Liver (tissue), 9 donors: ENCODE data around the gene MINK1. TPM values are rescaled to one million over a fixed set of nuclear protein-coding genes. Genes with fewer than 3 reads are reported as not detected.
A peak's percentile ranks its signal among the peaks of the same experiment; 100 is the strongest.

Experiments used
- DNase-seq: peaks from one replicate; pipeline ENCODE4 v3.0.0-alpha.2; 2017; ENCODE audit warnings: low spot score
- H3K27ac ChIP-seq, 2 donors: one replicate each; pipeline ENCODE4 v1.7.0; 2013; ENCODE audit warnings: inconsistent platforms in 2 of 2, low read length in 2 of 2, control low read depth in 1 of 2, low read depth in 1 of 2, mild to moderate bottlenecking in 1 of 2
- H3K27me3 ChIP-seq, 4 donors: one replicate each; pipeline versions ENCODE4 v1.6.1 to v1.7.0; 2013; ENCODE audit warnings: low read length in 3 of 4, inconsistent platforms in 1 of 4, mild to moderate bottlenecking in 1 of 4, moderate library complexity in 1 of 4; ENCODE audit not compliant: control insufficient read depth in 4 of 4, insufficient read depth in 4 of 4
- H3K36me3 ChIP-seq, 4 donors: one replicate each; pipeline versions ENCODE4 v1.6.1 to v1.7.0; 2013; ENCODE audit warnings: low read length in 3 of 4, mild to moderate bottlenecking in 3 of 4, low read depth in 1 of 4, moderate library complexity in 1 of 4; ENCODE audit not compliant: control insufficient read depth in 4 of 4, insufficient read depth in 3 of 4
- H3K4me1 ChIP-seq, 4 donors: one replicate each; pipeline versions ENCODE4 v1.6.1 to v1.7.0; 2013; ENCODE audit warnings: low read length in 3 of 4, mild to moderate bottlenecking in 3 of 4, moderate library complexity in 1 of 4; ENCODE audit not compliant: control insufficient read depth in 4 of 4, insufficient read depth in 4 of 4
- H3K4me3 ChIP-seq, 3 donors: one replicate each; pipeline versions ENCODE4 v1.6.1 to v1.7.0; 2013; ENCODE audit warnings: low read length in 3 of 3, control low read depth in 1 of 3, low read depth in 1 of 3, mild to moderate bottlenecking in 1 of 3
- H3K9ac ChIP-seq, 2 donors: one replicate each; pipeline ENCODE4 v1.7.0; 2013; ENCODE audit warnings: low read length in 2 of 2, mild to moderate bottlenecking in 2 of 2, moderate library complexity in 2 of 2, control low read depth in 1 of 2, low read depth in 1 of 2
- H3K9me3 ChIP-seq, 4 donors: one replicate each; pipeline versions ENCODE4 v1.6.1 to v1.7.0; 2013; ENCODE audit warnings: low read length in 3 of 4; ENCODE audit not compliant: control insufficient read depth in 4 of 4
- FOXA1 ChIP-seq: IDR thresholded peaks from 2 replicates; pipeline ENCODE4 v1.6.1; 2016; ENCODE audit warnings: antibody characterized with exemption
- FOXA2 ChIP-seq: IDR thresholded peaks from 2 replicates; pipeline ENCODE4 v1.6.1; 2016; ENCODE audit warnings: antibody characterized with exemption
- HNF4A ChIP-seq, 2 donors: conservative IDR thresholded peaks; 2 replicates each; pipeline ENCODE4 v1.6.1; 2016; ENCODE audit warnings: antibody characterized with exemption in 2 of 2, mild to moderate bottlenecking in 2 of 2
- JUND ChIP-seq, 2 donors: IDR thresholded peaks; 2 replicates each; pipeline ENCODE4 v1.6.1; 2016; ENCODE audit warnings: antibody characterized with exemption in 2 of 2
- NR2F2 ChIP-seq: IDR thresholded peaks from 2 replicates; pipeline ENCODE4 v1.6.1; 2016; ENCODE audit warnings: antibody characterized with exemption
- RAD21 ChIP-seq, 2 donors: IDR thresholded peaks; 2 replicates each; pipeline ENCODE4 v1.6.1; 2016; ENCODE audit warnings: antibody characterized with exemption in 2 of 2, mild to moderate bottlenecking in 2 of 2
- RXRA ChIP-seq, 2 donors: IDR thresholded peaks; 2 replicates each; pipeline ENCODE4 v1.6.1; 2017 to 2018; ENCODE audit warnings: antibody characterized with exemption in 2 of 2, mild to moderate bottlenecking in 1 of 2
- SP1 ChIP-seq: IDR thresholded peaks from 2 replicates; pipeline ENCODE4 v1.6.1; 2018; ENCODE audit warnings: antibody characterized with exemption, mild to moderate bottlenecking
- TAF1 ChIP-seq: conservative IDR thresholded peaks from 2 replicates; pipeline ENCODE4 v1.6.1; 2016; ENCODE audit warnings: antibody characterized with exemption, mild to moderate bottlenecking
- WGBS: extraction: QIAGEN DNeasy Blood & Tissue Kit; methylation state at CpG from one replicate; pipeline ENCODE4 v1.1.7; 2013; 5-methylcytosine and 5-hydroxymethylcytosine counted together
- polyA plus RNA-seq, 2 donors: library from polyadenylated mRNA; stranded (reverse) in 1 of 2; unstranded in 1 of 2; fragments of 200-250 nt in 1 of 2; fragments of >200 nt in 1 of 2; fragmentation: Nextera tagmentation in 1 of 2; extraction: Ambion mirVana in 1 of 2; gene quantifications; one replicate each; pipeline versions ENCODE4 v1.2.1 to v1.2.3, GENCODE V29; 2013 to 2015
- total RNA-seq, 2 donors: library from RNA; depleted of rRNA; stranded (reverse); fragments of >200 nt; gene quantifications; one replicate each; pipeline ENCODE4 v1.2.3, GENCODE V29; 2014
- TF ChIP-seq, protein P1 (sequence below): fragments of 150-350 bp; IDR thresholded peaks from 2 replicates; pipeline ENCODE4 v1.5.1; 2017; ENCODE audit warnings: improper control_type of control experiment, low read depth, low read length; ENCODE audit not compliant: missing input control
- TF ChIP-seq, protein P2 (sequence below): IDR thresholded peaks from 2 replicates; pipeline ENCODE4 v1.6.1; 2016; ENCODE audit warnings: antibody characterized with exemption
- TF ChIP-seq, protein P3 (sequence below): IDR thresholded peaks from 2 replicates; pipeline ENCODE4 v1.6.1; 2016; ENCODE audit warnings: antibody characterized with exemption
- donor health status: healthy.
- donor health status: healthy.
- donor health status: healthy.
- donor health status: healthy.
- donor health status: healthy.

Gene MINK1
- total and polyA plus RNA-seq, 4 donors, result 6.9 to 30.6 (median 21.1) TPM

DNA sequence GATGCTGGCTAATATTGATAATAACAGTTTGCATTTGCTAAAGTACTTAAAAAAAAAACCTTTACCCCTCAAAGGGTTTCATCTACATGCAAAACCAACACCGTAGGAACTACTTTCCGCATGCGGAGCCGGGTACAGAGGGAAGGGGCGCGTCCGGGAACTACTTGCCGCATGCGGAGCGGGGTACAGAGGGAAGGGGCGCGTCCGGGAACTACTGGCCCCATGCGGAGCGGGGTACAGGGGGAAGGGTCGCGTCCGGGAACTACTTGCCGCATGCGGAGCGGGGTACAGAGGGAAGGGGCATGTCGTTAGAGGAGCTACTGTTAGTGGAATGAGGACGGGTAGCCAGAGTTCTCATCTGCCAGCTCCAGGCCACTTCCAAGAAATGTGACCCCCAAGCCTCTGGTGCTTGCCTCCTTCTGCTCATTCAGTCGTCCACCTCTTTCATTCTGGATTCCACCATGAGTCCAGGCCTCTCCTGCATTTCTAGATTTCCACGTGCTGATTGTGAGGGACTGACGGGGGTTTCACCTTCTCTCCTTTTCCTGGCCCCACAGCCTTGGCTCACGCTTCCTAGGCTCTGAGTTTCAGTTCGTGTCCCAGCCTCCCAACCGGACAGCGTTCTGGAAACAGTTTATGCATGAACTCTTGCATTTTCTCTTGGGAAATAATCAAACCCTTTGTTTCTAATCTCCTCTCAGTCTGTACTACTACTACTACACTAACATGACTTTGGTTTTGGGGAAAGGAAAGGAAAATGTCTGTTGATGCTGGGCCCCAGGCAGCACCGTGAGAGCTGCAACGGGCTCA is 26.9 kb downstream of the MINK1 start:
- H3K9me3 ChIP-seq, result no peaks in the 10 kb centered on the region
- DNase-seq, result no peak
- H3K4me3 ChIP-seq, result no peak overlapping the region
- no peaks in the 10 kb centered on the region for H3K27me3 ChIP-seq
- H3K27ac ChIP-seq, result no peak overlapping the region
- no peak for TF ChIP-seq RAD21 (IDR thresholded peaks at IDR 0.05)
- TF ChIP-seq FOXA2, result no peak
- TF ChIP-seq TAF1, result no peak
- TF ChIP-seq NR2F2, result no peak
- TF ChIP-seq, protein P1, sequence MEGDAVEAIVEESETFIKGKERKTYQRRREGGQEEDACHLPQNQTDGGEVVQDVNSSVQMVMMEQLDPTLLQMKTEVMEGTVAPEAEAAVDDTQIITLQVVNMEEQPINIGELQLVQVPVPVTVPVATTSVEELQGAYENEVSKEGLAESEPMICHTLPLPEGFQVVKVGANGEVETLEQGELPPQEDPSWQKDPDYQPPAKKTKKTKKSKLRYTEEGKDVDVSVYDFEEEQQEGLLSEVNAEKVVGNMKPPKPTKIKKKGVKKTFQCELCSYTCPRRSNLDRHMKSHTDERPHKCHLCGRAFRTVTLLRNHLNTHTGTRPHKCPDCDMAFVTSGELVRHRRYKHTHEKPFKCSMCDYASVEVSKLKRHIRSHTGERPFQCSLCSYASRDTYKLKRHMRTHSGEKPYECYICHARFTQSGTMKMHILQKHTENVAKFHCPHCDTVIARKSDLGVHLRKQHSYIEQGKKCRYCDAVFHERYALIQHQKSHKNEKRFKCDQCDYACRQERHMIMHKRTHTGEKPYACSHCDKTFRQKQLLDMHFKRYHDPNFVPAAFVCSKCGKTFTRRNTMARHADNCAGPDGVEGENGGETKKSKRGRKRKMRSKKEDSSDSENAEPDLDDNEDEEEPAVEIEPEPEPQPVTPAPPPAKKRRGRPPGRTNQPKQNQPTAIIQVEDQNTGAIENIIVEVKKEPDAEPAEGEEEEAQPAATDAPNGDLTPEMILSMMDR, result no peak
- no peak for TF ChIP-seq RXRA (IDR thresholded peaks at IDR 0.05)
- TF ChIP-seq FOXA1, result no peak
- TF ChIP-seq HNF4A (conservative IDR thresholded peaks at IDR 0.05), result no peak
- no peak for TF ChIP-seq JUND (IDR thresholded peaks at IDR 0.05)
- H3K36me3 ChIP-seq, result peaks cover 0 to 3% (median under 1%) of the 10 kb centered on the region in 4 donors
- no peaks in the 10 kb centered on the region for H3K4me1 ChIP-seq
- 91% methylated on average over 32 of the region's 32 CpGs for WGBS
- H3K9ac ChIP-seq, result no peak overlapping the region

DNA sequence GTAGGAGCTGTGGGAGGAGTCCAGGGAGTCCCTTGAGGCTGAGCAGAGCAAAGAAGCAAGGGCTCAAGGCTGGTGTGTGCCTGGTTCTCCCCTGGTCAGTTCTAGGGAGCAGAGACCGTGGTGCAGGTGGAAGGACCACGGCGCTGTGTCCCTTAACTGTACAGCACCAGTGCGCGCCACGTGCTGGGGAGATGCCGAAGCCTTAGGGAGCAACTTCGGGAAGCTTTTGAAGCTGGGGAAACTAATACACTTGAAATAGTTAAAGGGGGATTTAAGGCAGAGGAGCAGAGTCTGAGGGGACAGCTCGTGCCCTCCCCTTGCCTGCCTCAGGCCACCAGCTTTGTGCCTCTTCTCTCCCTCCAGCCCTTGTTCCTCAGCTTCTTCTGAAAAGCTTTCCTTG is 27.5 kb downstream of the MINK1 start:
- Histone ChIP-seq H3K4me1 (no peaks in the 10 kb centered on the region), H3K9ac (no peak overlapping the region), H3K9me3 (no peaks in the 10 kb centered on the region), H3K27me3 (no peaks in the 10 kb centered on the region), H3K36me3 (peaks cover 0 to 3% (median under 1%) of the 10 kb centered on the region in 4 donors), H3K4me3 (no peak overlapping the region), H3K27ac (no peak overlapping the region)
- TF ChIP-seq, protein P2, sequence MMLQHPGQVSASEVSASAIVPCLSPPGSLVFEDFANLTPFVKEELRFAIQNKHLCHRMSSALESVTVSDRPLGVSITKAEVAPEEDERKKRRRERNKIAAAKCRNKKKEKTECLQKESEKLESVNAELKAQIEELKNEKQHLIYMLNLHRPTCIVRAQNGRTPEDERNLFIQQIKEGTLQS, result no peak
- TF ChIP-seq, protein P3, sequence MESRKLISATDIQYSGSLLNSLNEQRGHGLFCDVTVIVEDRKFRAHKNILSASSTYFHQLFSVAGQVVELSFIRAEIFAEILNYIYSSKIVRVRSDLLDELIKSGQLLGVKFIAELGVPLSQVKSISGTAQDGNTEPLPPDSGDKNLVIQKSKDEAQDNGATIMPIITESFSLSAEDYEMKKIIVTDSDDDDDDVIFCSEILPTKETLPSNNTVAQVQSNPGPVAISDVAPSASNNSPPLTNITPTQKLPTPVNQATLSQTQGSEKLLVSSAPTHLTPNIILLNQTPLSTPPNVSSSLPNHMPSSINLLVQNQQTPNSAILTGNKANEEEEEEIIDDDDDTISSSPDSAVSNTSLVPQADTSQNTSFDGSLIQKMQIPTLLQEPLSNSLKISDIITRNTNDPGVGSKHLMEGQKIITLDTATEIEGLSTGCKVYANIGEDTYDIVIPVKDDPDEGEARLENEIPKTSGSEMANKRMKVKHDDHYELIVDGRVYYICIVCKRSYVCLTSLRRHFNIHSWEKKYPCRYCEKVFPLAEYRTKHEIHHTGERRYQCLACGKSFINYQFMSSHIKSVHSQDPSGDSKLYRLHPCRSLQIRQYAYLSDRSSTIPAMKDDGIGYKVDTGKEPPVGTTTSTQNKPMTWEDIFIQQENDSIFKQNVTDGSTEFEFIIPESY, result no peak
- TF ChIP-seq HNF4A (conservative IDR thresholded peaks at IDR 0.05), result no peak
- 96% methylated on average over 9 of the region's 9 CpGs for WGBS
- DNase-seq, result no peak

DNA sequence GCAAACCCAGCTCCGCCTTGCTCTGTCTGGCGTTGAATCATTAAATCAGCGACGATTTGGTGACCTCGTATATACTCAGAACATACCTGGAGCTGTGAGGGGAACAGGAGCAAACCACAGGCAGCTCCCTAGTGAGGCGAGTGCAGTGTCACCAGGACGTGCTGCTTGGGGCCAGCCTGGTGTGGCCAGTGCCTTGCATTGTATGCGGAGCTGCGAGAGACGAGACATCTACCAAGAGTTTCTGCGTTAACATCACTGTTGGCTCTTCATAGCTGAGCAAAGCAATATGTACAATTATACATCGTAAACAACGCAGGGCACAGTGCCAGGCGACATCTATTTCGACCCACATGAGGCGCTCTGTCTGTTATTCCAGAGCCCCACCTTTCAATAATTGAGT is 27.9 kb downstream of the MINK1 start:
- Histone ChIP-seq H3K27me3 (no peaks in the 10 kb centered on the region), H3K9me3 (no peaks in the 10 kb centered on the region), H3K9ac (no peak overlapping the region), H3K27ac (peak overlapping the region in 1 of 2 donors; percentile 6), H3K4me1 (no peaks in the 10 kb centered on the region), H3K4me3 (no peak overlapping the region), H3K36me3 (peaks cover 0 to 3% (median under 1%) of the 10 kb centered on the region in 4 donors)
- no peak for DNase-seq
- 96% methylated on average over 16 of the region's 16 CpGs for WGBS
- no peak for TF ChIP-seq SP1
- no peak for TF ChIP-seq JUND (IDR thresholded peaks at IDR 0.05)
- TF ChIP-seq HNF4A (conservative IDR thresholded peaks at IDR 0.05), result no peak
- no peak for TF ChIP-seq RAD21 (IDR thresholded peaks at IDR 0.05)
- TF ChIP-seq FOXA2, result no peak
